Fibroblast of lung (primary cell): ENCODE results near the gene SPACA7. TPM values are rescaled to one million over a fixed set of nuclear protein-coding genes. Genes with fewer than 3 reads are reported as not detected.

Experiments used
- DNase-seq, 2 donors: peaks; one replicate each; pipeline versions ENCODE4 v3.0.0 to v3.0.0-alpha.2; 2010; ENCODE audit warnings: low read depth in 2 of 2
- H2AFZ ChIP-seq: 2 replicates; pipeline ENCODE4 v1.5.1; 2012; ENCODE audit warnings: low read length, control low read depth, inconsistent platforms
- H3K27ac ChIP-seq: 2 replicates; pipeline ENCODE4 v1.5.1; 2011; ENCODE audit warnings: low read length, control low read depth; ENCODE audit not compliant: insufficient read depth
- H3K27me3 ChIP-seq: 2 replicates; pipeline ENCODE4 v1.5.1; 2011; ENCODE audit warnings: mild to moderate bottlenecking, low read length; ENCODE audit not compliant: control insufficient read depth, insufficient read depth
- H3K36me3 ChIP-seq: 2 replicates; pipeline ENCODE4 v1.5.1; 2011; ENCODE audit warnings: low read length; ENCODE audit not compliant: control insufficient read depth, insufficient read depth
- H3K4me1 ChIP-seq: 2 replicates; pipeline ENCODE4 v1.5.1; 2011; ENCODE audit warnings: low read length; ENCODE audit not compliant: control insufficient read depth, insufficient read depth; ENCODE audit errors: extremely low read depth
- H3K4me2 ChIP-seq: 2 replicates; pipeline ENCODE4 v1.5.1; 2011; ENCODE audit warnings: low read length, control low read depth; ENCODE audit not compliant: insufficient read depth; ENCODE audit errors: extremely low read depth
- H3K4me3 ChIP-seq, 4 experiments: fragments of 200-600 bp in 1 of 4; sonication (generic) in 1 of 4; replicated peaks in 1 of 4; 2 replicates each; pipeline ENCODE4 v1.5.1; 2011 to 2016; ENCODE audit warnings: low read length in 4 of 4, low read depth in 3 of 4, mild to moderate bottlenecking in 3 of 4, control low read depth in 2 of 4, inconsistent platforms in 1 of 4, mixed read lengths in 1 of 4; ENCODE audit not compliant: insufficient read depth in 1 of 4; ENCODE audit errors: control extremely low read depth in 1 of 4
- H3K79me2 ChIP-seq: 2 replicates; pipeline ENCODE4 v1.5.1; 2012; ENCODE audit warnings: mild to moderate bottlenecking, low read length, inconsistent platforms; ENCODE audit not compliant: control insufficient read depth, insufficient read depth
- H3K9ac ChIP-seq: 2 replicates; pipeline ENCODE4 v1.5.1; 2011; ENCODE audit warnings: mild to moderate bottlenecking, low read length, control low read depth; ENCODE audit not compliant: insufficient read depth
- H3K9me3 ChIP-seq: 2 replicates; pipeline ENCODE4 v1.5.1; 2012; ENCODE audit warnings: low read depth, low read length; ENCODE audit not compliant: control insufficient read depth, insufficient read depth
- H4K20me1 ChIP-seq: 2 replicates; pipeline ENCODE4 v1.5.1; 2011; ENCODE audit warnings: low read length; ENCODE audit not compliant: control insufficient read depth, insufficient read depth; ENCODE audit errors: extremely low read depth
- CTCF ChIP-seq, 2 donors: IDR thresholded peaks in 1 of 2; conservative IDR thresholded peaks in 1 of 2; 1 replicate in 1 of 2; 2 replicates in 1 of 2; pipeline ENCODE4 v1.5.1; 2011 to 2012; ENCODE audit warnings: low read length in 2 of 2, control low read depth in 1 of 2, inconsistent platforms in 1 of 2, low read depth in 1 of 2, mild to moderate bottlenecking in 1 of 2
- EZH2 ChIP-seq: IDR thresholded peaks from 2 replicates; pipeline ENCODE4 v1.5.1; 2012; ENCODE audit warnings: low read length, control low read depth, mild to moderate bottlenecking; ENCODE audit errors: missing control alignments
- polyA plus RNA-seq, 2 donors: library from polyadenylated mRNA; depleted of rRNA in 1 of 2; stranded (reverse) in 1 of 2; unstranded in 1 of 2; fragments of >200 nt; gene quantifications; 2 replicates each; pipeline ENCODE4 v1.2.1, GENCODE V29; 2011 to 2012; ENCODE audit warnings: missing spikeins in 1 of 2
- total RNA-seq: library from RNA; depleted of rRNA; stranded (reverse); fragments of >200 nt; gene quantifications from 2 replicates; pipeline ENCODE4 v1.2.1, GENCODE V29; 2014

The SPACA7 gene
- total and polyA plus RNA-seq, 2 donors (not counting 1 experiment from before 2014, with no cell fraction given): not detected

GRCh38 chr13:112465251-112466131 is 89.3 kb downstream of the SPACA7 start:
- no peaks in the 10 kb centered on the region for H4K20me1 ChIP-seq
- TF ChIP-seq EZH2 (no peak), CTCF (conservative IDR thresholded peaks at IDR 0.05 in 1 of 2, IDR thresholded peaks at IDR 0.05 in 1 of 2; ENCODE audit: low read depth in 1 of 2, low read length in 2 of 2) (no peak)
- H3K4me1 ChIP-seq: no peaks in the 10 kb centered on the region
- no peaks in the 10 kb centered on the region for H3K36me3 ChIP-seq
- no peak overlapping the region for H3K27ac ChIP-seq
- H2AFZ ChIP-seq: no peak overlapping the region
- H3K9ac ChIP-seq: no peak overlapping the region
- H3K4me3 ChIP-seq: no peak overlapping the region
- H3K4me2 ChIP-seq: no peak overlapping the region
- DNase-seq: no peak
- H3K9me3 ChIP-seq: no peaks in the 10 kb centered on the region
- H3K27me3 ChIP-seq: no peaks in the 10 kb centered on the region
- H3K79me2 ChIP-seq: no peaks in the 10 kb centered on the region

- H3K27me3 ChIP-seq: no peaks in the 10 kb centered on the region
- no peaks in the 10 kb centered on the region for H4K20me1 ChIP-seq
- H2AFZ ChIP-seq: no peak overlapping the region
- DNase-seq: no peak
- H3K9me3 ChIP-seq: no peaks in the 10 kb centered on the region
- H3K4me1 ChIP-seq: no peaks in the 10 kb centered on the region
- TF ChIP-seq CTCF (conservative IDR thresholded peaks at IDR 0.05 in 1 of 2, IDR thresholded peaks at IDR 0.05 in 1 of 2; ENCODE audit: low read depth in 1 of 2, low read length in 2 of 2): no peak
- TF ChIP-seq EZH2: no peak
- H3K79me2 ChIP-seq: no peaks in the 10 kb centered on the region
- no peak overlapping the region for H3K9ac ChIP-seq
- no peak overlapping the region for H3K4me3 ChIP-seq
- no peak overlapping the region for H3K4me2 ChIP-seq
- no peak overlapping the region for H3K27ac ChIP-seq
- H3K36me3 ChIP-seq: no peaks in the 10 kb centered on the region
These were observed 90.2 kb downstream of the SPACA7 start for GRCh38 chr13:112466132-112467058.

GRCh38 chr13:112467236-112467635 is 91.1 kb downstream of the SPACA7 start:
- Histone ChIP-seq H3K4me2 (no peak overlapping the region), H3K9me3 (no peaks in the 10 kb centered on the region), H3K4me3 (no peak overlapping the region), H3K79me2 (no peaks in the 10 kb centered on the region), H3K9ac (no peak overlapping the region), H2AFZ (no peak overlapping the region), H3K27ac (no peak overlapping the region), H4K20me1 (no peaks in the 10 kb centered on the region), H3K27me3 (no peaks in the 10 kb centered on the region), H3K36me3 (no peaks in the 10 kb centered on the region), H3K4me1 (no peaks in the 10 kb centered on the region)
- DNase-seq: no peak
- TF ChIP-seq CTCF (conservative IDR thresholded peaks at IDR 0.05 in 1 of 2, IDR thresholded peaks at IDR 0.05 in 1 of 2; ENCODE audit: low read depth in 1 of 2, low read length in 2 of 2): no peak
- TF ChIP-seq EZH2: no peak
